RWPE2 (cell line): Measurements from ENCODE around the gene ALK.

Experiments used
- ATAC-seq: fragments of 200-7000 bp; cut with Tn5 transposase; 3 replicates; pipeline ENCODE4 v1.9.1; 2021; ENCODE audit warnings: low read depth
- DNase-seq: peaks from one replicate; pipeline ENCODE4 v3.0.0-alpha.2; 2020; ENCODE audit warnings: low spot score
- H3K27ac ChIP-seq: fragments of 450-650 bp; 2 replicates; pipeline ENCODE4 v1.5.1; 2017; ENCODE audit warnings: mild to moderate bottlenecking; ENCODE audit not compliant: poor library complexity, severe bottlenecking
- H3K27me3 ChIP-seq: fragments of 250-450 bp; sonication (Bioruptor Pico); 2 replicates; pipeline ENCODE4 v1.5.1; 2021; ENCODE audit warnings: mild to moderate bottlenecking, moderate library complexity; ENCODE audit not compliant: insufficient read depth, poor library complexity, severe bottlenecking
- H3K36me3 ChIP-seq: fragments of 250-450 bp; sonication (Bioruptor Pico); 2 replicates; pipeline ENCODE4 v1.5.1; 2020; ENCODE audit warnings: low read depth, mild to moderate bottlenecking, moderate library complexity
- H3K4me1 ChIP-seq: fragments of 250-450 bp; sonication (Bioruptor Pico); 2 replicates; pipeline ENCODE4 v1.5.1; 2021; ENCODE audit warnings: mild to moderate bottlenecking, moderate library complexity; ENCODE audit not compliant: insufficient read depth, poor library complexity, severe bottlenecking
- H3K4me3 ChIP-seq: fragments of 250-450 bp; sonication (Bioruptor Pico); 2 replicates; pipeline ENCODE4 v1.5.1; 2021; ENCODE audit warnings: mild to moderate bottlenecking, moderate library complexity; ENCODE audit not compliant: severe bottlenecking
- H3K9me3 ChIP-seq: fragments of 250-450 bp; sonication (Bioruptor Pico); 2 replicates; pipeline ENCODE4 v1.5.1; 2021; ENCODE audit warnings: mild to moderate bottlenecking, moderate library complexity; ENCODE audit not compliant: severe bottlenecking
- CTCF ChIP-seq: fragments of 450-650 bp; IDR thresholded peaks from one replicate; pipeline ENCODE4 v1.5.1; 2017; ENCODE audit warnings: mild to moderate bottlenecking, moderate library complexity; ENCODE audit not compliant: poor library complexity, severe bottlenecking

Gene ALK

GRCh38 chr2:29253026-29253425, 668.4 kb downstream of the ALK start:
- Histone ChIP-seq H3K4me3 (no peak overlapping the region), H3K36me3 (no peaks in the 10 kb centered on the region), H3K4me1 (no peaks in the 10 kb centered on the region), H3K27ac (no peak overlapping the region), H3K9me3 (no peaks in the 10 kb centered on the region), H3K27me3 (no peaks in the 10 kb centered on the region)
- ATAC-seq (no peak), DNase-seq (no peak)
- TF ChIP-seq CTCF: no peak

GRCh38 chr2:29251406-29251805, 670.0 kb downstream of the ALK start:
- DNase-seq (no peak), ATAC-seq (no peak)
- Histone ChIP-seq H3K27me3 (no peaks in the 10 kb centered on the region), H3K27ac (no peak overlapping the region), H3K4me3 (no peak overlapping the region), H3K9me3 (no peaks in the 10 kb centered on the region), H3K4me1 (no peaks in the 10 kb centered on the region), H3K36me3 (no peaks in the 10 kb centered on the region)
- TF ChIP-seq CTCF: no peak

GRCh38 chr2:29250977-29251376, 670.4 kb downstream of the ALK start:
- TF ChIP-seq CTCF: no peak
- ATAC-seq (no peak), DNase-seq (no peak)
- Histone ChIP-seq H3K27ac (no peak overlapping the region), H3K4me3 (no peak overlapping the region), H3K36me3 (no peaks in the 10 kb centered on the region), H3K9me3 (no peaks in the 10 kb centered on the region), H3K4me1 (no peaks in the 10 kb centered on the region), H3K27me3 (no peaks in the 10 kb centered on the region)

- H3K27ac ChIP-seq: no peak overlapping the region
- no peak for TF ChIP-seq CTCF
- H3K9me3 ChIP-seq: no peaks in the 10 kb centered on the region
- DNase-seq (no peak), ATAC-seq (no peak)
- no peaks in the 10 kb centered on the region for H3K36me3 ChIP-seq
- no peak overlapping the region for H3K4me3 ChIP-seq
- no peaks in the 10 kb centered on the region for H3K4me1 ChIP-seq
- H3K27me3 ChIP-seq: no peaks in the 10 kb centered on the region
Observed at GRCh38 chr2:29249666-29250253, 671.6 kb downstream of the ALK start.

- 0 out of 3 replicates have a peak, but pooled peaks have one; percentile 17 for ATAC-seq
- no peaks in the 10 kb centered on the region for H3K4me1 ChIP-seq
- no peak overlapping the region for H3K4me3 ChIP-seq
- no peaks in the 10 kb centered on the region for H3K36me3 ChIP-seq
- no peaks in the 10 kb centered on the region for H3K27me3 ChIP-seq
- DNase-seq: no peak
- no peaks in the 10 kb centered on the region for H3K9me3 ChIP-seq
- TF ChIP-seq CTCF: no peak
- no peak overlapping the region for H3K27ac ChIP-seq
Observed at GRCh38 chr2:29247336-29247914, 674.0 kb downstream of the ALK start.
